ENCODE measurements around the gene DGKI.

DGKI gene

DNA sequence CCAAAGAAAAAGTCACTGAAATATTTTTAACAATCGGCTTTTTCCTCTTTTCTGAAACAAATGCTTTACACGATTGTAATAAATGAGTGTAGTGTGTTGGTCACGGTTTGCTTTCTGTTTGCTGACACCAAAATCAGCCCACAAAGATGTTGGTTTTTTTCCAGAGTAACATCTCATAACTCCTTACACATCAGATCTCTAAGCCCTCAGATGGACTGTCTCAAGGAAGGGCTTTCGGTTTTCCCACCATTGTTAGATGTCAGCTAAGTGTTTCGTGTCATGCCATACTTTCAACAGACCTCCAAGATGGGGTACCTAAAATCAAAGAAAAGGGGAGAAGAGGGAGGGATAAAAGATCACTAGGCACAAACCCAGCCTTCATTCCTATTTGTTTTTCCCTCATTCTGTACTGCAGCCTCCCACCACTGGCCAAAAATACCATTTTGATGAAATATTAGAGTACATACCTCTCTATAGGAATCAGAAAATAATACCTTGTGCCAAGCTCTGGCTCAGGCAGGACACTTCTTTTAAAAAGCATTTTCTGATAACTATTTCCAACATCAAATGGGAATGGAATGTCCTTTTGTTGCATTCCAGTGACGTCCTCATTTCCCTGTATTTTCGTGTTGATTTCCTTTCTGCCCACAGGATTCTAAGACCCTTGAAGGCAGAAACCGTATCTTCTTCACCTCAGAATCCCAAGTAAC lies 159.1 kb downstream of the DGKI start:
- no peak for DNase-seq (ENCODE audit: low spot score)

DNA sequence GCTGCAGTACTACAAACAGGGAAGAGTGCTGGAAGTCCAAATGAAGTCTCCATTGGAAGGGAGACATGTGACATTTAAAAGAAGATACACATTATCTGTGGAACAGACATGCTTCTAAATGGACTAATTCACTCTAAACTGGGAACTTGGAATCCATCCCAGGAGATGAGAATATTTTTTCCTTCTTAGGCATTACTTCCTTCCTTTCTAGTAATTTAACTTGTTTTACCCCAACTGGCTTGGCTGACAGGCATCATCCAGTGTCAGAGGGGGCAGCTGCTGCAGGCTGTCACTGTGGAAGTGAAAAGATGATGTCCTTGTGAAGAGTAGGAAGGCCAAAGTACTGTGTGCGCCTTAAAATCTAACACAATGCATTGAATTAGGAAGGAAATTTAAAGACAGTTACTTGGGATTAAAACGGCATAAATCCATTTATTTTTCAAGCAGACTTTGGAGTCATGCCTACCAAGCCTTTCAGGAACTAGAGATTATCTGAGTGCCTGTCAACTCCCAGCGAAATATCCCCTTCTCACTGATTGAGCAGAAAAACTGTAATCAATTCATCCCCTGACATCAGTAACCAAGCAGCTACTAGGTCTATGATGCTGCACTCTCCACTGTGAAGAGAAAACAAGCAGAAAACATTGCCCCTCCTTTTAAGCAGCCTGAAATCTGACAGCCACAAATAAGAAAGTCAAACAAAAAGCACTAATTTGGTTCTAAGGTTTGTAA lies 161.2 kb downstream of the DGKI start:
- no peak for DNase-seq (ENCODE audit: low spot score)

DNA sequence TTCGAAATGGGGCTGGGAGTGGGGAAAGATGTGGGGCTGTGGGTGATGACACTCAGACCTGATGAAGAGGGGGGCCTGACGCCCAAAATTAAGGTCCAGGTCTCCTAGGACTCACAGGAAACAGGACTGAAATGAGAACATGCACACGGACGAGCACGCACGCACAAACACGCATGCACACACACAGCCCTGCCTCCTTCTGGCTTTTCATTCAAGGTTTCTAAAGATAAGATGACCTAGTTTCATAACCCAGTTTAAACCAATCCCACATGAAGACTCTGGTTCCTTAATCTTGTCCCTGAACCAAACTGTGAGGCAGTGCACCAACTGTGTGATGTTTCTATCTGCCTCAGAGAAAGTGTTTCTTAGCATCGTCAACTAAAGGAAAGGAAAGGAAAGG lies 162.0 kb downstream of the DGKI start:
- DNase-seq (ENCODE audit: low spot score): no peak

DNA sequence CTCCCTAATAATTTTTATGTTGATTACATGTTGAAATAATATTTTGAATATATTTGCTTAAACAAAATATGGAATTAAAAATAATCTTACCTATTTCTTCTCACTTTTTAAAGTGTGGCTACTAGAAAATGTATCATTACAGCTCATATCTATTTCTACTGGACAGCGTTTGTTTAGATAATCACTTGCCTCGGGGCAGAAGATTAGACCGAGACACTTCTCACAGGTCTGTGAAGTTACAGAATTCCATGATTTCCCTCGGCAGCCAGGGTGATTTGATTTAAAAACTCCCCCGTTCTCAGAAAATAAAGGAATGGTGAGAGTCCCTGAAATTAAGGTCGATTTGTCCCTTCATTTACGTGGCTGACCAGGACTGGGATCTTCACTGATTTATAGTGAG lies 162.5 kb downstream of the DGKI start:
- DNase-seq (ENCODE audit: low spot score): no peak

DNA sequence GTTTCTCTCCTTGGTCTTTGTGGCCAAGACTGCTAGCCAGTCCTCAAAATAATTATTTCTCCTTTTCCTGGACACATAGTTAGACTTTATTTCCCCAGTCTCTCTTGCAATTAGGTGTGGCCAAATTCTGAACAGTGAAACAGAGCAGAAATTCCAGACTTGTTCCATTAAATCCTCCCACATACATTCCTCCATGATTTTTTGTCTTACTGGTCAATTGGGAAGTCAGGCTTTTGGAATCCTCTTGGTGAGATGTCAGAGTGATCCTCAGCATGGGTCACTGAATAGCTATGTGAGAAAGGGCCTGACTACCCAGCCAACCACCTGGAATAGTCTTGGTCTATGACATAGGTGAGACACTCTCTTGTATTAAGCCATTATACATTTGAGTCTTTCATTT lies 164.2 kb downstream of the DGKI start:
- DNase-seq (ENCODE audit: low spot score): peak; percentile 98

DNA sequence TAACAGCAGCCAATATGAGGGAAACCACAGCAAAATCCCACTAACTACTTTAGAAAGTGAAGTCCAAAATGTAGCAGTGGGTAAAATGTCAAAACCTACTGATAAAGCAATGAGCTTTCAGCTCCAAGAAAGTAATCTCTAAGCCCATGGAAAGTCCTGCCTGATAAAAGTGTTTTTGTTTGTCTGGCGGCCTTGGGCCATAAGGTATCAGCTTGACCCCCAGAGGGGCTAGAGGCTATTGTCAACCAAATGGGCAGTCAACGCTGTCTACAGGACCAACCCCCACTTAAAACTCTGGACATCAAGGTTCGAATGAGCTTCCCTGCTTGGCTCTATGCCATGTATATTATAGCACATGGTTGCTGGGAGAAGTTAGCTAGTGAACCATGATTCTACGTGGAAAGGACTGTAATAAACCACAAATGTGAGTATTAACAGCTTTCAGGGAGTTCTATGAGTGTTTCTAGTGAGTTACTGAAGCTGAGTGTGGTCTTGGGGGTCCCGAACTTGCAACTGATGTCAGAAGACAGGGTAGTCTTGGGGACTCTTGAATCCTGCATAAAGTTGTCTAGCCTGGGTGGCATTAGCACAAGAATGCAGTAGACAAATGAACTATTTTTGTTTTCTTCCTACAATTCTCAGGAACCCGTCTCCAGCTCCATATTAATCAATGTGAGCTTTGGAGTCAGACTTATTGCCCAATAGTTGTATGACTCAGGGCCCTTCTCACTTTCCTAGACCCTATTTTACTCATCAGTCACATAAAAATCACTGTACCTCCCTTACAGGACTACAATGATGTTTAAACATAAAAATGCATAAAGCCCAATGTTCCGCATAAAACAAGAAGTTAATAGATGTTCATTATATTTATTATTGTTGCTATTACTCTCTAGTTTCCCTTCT lies 164.9 kb downstream of the DGKI start:
- peak; percentile 91 for DNase-seq (ENCODE audit: low spot score)

DNA sequence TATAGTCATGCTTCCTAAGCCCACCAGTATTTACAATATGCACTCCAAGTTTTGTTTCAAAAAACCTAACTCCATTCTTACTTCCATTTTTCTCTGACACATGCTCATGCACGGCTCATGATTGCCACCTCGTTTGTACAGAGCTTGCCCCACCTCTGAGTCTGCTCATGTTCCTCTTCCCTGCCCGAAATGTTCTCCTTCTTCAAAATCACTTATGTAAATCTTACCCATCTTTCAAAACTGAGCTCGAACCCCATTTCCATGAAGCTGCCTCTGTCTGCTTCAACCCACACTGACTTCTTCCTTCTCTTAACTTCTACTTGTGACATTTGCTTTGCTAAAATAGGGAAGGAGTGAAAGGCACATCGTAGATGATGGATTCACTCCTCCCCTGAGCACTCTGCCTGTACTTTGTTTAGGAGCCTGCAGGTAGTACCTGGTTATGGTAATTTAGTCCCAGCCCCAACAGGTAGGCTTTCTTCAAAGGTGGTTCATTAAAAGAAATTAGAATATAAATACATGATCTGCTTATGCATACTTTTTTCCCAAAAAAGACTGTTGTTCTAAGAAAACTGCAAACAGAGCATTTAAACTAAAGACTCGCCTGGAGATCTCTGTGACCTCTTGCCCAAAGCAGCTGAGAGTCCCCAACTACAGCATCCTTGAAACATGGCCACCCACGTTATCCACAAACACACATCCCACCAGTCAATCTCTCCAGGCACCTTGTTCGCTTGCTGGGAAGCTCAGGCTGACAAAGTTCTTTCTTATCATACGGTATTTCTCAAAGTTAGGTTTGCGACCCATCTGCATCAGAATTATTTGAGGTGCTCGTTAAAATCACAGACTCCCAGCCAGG lies 172.0 kb downstream of the DGKI start:
- no peak for DNase-seq (ENCODE audit: low spot score)

DNA sequence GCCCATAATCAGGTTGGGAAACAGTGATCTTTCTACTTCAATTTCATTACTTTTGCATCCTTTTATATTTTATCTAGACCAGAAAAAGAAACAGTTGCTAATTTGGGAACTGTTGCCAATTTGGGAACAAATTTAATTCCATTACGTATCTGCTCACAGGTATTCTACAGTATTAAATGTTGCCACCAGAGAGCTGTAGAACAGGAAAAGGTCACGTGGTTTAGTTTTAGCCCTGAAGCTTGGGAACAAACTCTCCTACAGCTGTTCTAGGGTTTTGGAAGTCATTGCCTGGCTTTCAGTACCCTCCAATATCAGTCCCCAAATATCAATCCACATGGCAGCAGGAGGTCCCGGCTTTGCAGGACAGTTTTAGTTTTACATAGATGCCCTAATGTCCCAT lies 172.7 kb downstream of the DGKI start:
- DNase-seq (ENCODE audit: low spot score): no peak

DNA sequence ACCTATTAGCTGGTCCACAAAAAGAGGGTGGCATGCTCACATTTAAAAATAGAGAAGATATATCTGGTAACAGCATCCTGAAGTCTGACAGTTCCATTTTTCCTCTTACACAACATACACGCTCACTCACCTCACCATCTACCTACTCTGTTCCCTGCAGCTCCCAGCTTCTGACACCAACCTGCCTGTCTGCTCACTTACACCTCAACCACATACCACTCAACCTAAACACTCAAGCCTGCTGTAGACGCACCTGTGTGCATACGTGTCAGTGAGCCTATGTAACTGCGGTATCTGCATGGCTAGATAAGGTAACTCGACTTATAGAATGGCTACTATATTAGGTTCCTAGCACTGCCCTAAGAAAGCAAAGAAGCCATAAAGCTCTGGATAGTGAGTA lies 174.9 kb downstream of the DGKI start:
- DNase-seq (ENCODE audit: low spot score): no peak

DNA sequence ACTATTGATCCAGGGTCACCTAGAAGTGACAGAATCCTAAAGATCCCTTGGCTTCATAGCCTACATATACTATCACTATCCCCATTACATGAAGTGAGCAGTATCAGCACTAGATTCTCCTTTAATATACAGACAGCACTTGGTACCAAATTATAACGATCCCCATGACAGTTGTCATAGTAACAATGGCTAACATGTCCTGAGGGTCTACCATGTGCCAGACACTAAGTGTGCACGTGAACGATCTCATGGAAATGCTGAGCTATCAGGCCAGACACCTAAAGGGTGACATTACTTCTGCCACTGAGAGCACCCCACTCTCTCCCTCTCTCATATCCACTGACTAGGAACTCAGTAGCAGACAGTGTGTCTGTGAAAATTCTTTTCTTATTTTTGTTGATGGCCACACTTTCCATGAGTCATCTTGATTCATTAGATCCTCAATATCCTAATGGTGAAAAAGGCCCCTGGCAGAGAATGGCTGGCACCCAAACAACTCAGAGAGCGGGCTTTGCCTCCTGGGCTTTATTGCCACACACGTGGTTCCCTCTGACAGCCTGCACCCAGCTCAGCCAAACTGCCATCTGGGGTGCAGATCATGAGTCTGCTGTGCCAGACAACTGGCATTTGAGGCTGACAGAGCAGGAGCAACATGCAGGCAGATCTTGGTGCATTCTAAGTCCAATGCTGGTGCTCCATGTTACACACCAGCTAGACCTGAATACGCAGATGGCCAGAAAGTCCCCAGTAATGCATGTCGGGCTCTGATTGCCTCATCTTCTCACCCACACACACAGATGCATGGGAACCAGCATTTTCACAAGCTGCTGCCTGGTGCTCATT lies 176.3 kb downstream of the DGKI start:
- DNase-seq (ENCODE audit: low spot score): peak; percentile 90

DNA sequence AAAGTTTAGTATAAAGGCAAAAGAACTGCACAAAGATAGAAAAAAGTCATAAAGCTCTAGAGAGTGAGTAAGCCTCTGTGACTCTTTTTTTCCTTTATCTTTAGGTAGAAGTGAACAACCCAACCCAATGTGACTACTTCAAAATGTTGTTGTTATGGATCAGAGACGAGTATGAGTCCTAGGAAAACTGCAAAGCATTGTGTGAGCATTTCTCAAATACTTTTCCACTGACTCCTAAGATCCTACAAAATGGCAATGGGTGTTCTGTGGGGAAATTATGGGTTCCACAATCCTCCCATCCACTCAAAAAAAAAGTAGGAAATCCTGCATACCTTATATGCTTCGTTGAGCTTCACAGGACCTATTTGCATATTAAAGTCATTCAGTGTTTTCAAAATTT lies 177.1 kb downstream of the DGKI start:
- peak; percentile 93 for DNase-seq (ENCODE audit: low spot score)

DNA sequence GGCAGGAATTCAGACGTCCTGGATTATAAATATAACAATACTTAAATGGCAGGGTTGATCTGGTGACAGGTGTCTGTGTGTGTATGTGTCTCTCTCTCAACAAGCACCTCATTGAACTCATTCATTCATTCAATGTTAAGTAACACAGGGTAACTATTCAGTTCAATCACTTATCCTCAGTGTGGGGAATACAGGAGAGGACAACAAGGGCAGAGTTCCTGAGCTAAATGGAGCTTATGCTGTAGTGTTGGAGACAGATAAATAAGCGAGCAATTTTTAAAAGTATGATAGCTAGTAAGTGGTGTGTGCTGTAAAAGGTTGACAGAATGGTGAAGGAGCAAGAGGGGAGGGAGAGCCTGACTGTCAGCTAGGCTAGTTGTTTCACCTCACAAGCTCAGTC lies 178.4 kb downstream of the DGKI start:
- DNase-seq (ENCODE audit: low spot score): no peak

DNA sequence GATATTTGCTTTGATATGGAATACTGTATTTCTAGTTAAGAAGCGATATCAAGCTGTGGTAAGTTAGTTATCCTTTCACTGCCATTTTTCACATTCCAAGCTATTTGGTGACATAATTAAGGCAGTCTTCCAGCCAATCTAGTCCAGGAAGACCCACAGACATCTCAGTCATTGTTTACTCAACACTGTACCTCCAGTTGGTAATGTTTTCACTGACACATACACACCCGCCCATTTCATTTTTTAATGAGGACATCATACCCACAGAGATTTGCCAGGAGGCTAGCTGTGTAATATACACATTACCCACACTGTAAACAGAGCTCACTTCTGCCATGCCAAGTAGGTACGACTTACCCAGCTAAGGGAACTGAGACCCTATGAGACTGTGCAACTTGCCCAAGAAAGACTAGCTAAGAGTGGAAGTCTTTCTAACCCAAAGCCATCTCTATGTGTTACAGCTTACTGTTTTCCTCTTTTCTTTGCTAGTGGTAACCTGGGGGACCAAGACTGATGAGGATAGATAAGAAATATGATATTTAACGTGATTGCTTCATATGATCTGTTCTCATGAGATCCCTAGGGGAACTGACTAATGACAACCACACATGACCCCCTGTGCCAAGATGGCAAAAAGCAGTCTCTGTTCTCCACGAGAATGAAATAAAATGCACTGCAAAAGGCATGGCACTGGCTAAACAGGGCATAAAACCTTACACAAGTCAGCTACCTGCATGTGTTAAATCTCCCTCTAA lies 179.0 kb downstream of the DGKI start:
- DNase-seq (ENCODE audit: low spot score): peak; percentile 98

DNA sequence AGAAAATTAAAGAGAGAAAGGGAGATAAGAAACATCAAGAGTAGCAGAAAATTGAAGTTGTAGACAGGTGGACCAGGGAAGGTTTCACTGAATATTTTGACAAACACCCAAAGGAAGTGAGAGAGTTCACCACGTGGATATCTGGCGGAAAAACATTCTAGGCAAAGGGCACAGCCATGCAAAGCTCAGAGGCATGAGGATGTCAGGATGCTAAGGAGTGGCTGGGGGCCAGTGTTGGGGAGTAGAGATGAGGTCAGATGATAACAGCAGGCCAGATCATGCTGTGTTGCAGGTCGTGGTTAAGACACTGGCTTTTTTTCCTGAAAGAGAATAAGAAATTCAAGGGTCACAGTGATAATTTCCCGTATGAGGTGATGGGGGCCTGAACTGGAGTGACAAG lies 181.9 kb downstream of the DGKI start:
- peak; percentile 41 for DNase-seq (ENCODE audit: low spot score)

DNA sequence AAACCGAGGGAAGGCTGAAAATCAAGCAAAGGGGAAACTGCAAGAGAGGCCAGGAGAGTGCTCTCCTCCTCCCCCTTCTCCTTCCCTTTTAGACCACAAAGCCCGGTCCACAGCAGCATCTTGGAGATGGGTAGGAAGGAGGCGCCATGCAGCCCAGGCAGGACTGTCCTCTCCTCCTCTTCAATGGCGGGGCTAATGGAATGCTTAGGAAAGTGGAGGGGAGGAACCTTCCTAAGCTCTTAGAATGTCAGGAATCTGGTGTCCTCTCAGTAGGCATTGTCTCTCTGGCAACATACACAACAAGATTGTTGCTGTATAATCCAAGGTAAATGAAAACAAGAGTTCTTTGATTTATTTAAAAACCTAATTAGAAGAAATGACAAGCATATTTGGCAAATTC lies 185.1 kb downstream of the DGKI start:
- DNase-seq (ENCODE audit: low spot score): peak; percentile 14

DNA sequence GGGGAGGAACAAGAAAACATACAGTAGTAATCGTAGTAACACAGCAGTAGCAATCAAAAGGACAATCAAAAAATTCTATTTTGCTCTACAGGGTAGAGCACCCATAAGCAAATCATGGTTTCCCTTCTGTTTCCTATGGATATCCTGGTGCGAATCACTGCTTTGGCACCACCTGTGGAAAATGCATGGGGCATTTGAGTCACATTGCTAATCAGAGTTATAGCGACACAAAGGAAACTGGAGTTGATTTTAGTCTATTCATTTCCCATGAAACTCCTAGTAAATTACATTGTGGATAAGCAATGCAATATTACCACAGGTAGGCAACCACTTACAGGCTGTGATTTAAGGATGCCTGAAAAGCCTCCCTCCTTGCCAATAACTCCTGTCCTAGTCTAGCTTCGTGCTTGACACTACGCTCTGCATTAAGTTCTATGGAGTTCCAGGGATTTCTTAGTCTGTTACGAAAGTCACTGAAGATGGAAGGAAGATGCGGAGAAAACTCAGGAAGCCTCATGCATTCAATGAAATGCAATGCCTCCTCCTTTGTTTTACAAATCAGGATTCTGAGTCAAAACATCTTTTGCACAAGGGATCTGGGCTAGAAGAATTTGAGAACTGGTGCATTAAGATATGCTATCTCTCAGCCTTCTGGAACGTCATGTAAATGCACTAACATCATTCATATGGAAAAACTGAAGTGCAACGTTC lies 188.4 kb downstream of the DGKI start:
- no peak for DNase-seq (ENCODE audit: low spot score)

DNA sequence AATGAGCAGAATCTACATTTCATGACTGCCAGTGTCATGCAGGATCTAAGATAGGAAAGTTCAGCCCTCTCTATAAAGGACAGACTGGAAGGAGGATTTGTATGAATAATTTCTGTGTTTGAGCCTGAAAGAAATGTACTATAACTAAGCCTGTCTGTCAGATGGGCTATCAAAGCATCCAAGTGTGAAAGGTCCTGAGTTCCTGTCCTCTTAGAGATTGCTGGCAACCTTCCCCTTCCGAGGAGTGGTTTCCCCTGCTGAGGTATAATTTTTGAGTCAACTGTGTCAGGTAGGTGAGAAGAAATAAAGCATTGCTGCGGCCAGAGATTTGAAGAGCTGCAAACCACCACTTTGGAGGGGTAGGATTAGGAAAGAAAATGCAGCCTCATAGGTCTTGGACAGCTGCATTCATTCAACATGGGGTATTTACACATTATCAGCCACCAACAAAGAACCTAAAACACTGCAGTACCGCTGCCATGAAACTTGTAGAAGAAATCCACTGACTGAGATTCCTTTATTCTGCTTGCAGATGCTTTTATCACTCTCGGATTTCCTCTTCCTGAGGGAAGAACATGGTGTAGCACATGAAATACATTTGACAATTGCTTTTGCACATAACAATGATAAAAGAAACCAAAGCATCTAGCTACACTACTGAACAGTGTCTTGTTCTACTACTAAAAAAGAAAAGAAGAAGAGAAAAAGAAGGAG lies 189.1 kb downstream of the DGKI start:
- peak; percentile 60 for DNase-seq (ENCODE audit: low spot score)

DNA sequence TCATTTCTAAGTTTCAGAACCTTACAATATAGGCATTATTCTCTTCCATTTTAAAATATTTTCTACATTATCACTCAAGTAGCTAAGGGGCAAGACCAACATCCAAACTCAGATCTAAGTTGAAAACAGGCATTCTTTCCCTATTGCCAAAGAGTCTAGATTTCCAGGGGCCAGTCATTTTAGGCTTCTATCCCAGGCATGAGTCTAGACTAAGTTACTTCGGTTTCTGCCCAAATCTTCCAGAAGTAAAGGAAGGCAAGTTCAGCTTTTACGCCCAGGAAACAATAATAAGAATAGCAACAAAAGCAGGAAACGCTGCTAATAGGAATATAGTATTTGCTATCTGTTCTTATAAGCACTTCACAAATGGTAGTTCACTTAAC lies 189.9 kb downstream of the DGKI start:
- DNase-seq (ENCODE audit: low spot score): no peak

All from kidney tubule cell (primary cell).